ENCODE measurements around the gene RASSF8.

DNA sequence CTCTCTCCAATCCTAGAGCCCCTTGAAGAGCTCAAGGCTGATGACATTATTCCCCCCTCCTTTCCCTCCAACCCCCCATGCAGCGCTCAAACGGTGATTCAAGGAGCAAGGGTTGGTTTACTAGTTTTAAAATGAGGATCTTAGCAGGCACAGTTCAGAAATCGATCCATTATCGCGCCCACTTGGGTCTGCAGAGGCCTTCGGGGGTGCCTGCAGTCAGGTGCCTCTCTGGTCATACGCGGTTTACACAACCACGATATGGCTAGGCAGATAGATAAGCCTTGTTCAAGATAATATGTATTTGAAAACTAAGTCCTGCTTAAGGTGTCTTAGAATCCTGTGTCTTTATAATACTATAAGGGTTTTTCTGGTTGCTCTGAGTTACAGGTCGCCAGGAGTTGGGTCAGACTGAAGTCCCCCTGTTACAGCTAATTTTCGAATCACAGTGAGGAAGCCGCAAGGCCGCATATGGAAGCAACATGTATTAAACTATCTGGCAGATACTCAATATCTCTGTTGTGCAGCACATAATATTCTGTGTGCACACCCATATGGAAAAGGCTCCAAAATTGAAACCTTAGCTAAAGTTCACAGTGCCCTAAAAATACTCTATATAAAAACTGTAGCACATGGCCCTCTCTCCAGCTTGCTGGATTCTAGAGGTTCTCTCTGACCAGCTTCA lies 156.4 kb downstream of the RASSF8 start:
- TF ChIP-seq, protein P1, sequence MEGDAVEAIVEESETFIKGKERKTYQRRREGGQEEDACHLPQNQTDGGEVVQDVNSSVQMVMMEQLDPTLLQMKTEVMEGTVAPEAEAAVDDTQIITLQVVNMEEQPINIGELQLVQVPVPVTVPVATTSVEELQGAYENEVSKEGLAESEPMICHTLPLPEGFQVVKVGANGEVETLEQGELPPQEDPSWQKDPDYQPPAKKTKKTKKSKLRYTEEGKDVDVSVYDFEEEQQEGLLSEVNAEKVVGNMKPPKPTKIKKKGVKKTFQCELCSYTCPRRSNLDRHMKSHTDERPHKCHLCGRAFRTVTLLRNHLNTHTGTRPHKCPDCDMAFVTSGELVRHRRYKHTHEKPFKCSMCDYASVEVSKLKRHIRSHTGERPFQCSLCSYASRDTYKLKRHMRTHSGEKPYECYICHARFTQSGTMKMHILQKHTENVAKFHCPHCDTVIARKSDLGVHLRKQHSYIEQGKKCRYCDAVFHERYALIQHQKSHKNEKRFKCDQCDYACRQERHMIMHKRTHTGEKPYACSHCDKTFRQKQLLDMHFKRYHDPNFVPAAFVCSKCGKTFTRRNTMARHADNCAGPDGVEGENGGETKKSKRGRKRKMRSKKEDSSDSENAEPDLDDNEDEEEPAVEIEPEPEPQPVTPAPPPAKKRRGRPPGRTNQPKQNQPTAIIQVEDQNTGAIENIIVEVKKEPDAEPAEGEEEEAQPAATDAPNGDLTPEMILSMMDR (conservative IDR thresholded peaks at IDR 0.05; ENCODE audit: low read length): no peak
- TF ChIP-seq EZH2phosphoT487 (IDR thresholded peaks at IDR 0.05; ENCODE audit: borderline replicate concordance, low read depth, low read length): no peak

All from OCI-LY7 (cell line).